Measurements from ENCODE around the gene UPF2. TPM values are rescaled to one million over a fixed set of nuclear protein-coding genes. Genes with fewer than 3 reads are reported as not detected.
A peak's percentile ranks its signal among the peaks of the same experiment; 100 is the strongest.
"Not testable (repeated sequence)": the region's sequence is repeated elsewhere in the genome, so short reads cannot be mapped to it uniquely, and the experiment has no call there.

UPF2 gene
- total RNA-seq, 1 experiment from 2014 or later, result 18.7 TPM

DNA sequence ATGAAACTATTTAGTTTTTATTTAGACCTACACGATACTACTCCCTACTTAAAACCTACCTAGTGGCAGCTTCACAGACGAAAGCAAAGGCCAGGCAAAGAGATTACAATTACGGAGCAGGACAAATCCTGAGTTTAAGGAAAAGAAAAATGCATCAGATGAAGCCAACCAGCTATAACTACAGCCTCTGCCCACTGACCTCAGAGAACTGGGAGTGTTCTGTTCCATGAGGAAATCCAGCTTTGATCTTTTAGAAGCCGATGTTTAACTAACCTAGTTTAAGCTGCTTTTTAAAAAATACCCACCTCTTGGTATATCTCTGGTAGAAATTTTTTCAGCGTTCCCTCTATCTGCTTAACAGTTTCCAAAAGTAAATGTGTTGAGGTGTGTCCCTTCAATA, 3.0 kb upstream of the UPF2 start:
- DNase-seq (ENCODE audit: low spot score), result no peak

DNA sequence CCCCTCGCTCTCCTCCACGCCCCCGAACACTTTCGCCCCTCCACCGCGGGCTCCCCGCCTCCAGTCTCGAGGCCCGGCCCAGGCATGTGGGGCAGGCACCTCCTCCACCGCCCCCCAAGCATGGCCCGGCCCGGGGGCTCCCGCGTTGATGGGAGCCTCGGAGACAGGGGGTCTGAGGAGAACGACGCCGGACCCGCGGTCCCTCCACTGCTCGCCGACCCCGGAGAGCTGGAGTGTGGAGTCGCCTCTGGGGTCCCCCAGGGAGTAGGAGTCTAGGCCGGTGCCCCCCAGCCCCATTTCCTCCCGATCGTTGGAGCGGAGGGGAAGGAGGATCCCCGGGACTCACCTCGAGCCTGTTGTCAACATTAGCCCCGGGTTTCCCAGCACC, 206 bp downstream of the UPF2 start:
- DNase-seq (ENCODE audit: low spot score), result peak; percentile 4

DNA sequence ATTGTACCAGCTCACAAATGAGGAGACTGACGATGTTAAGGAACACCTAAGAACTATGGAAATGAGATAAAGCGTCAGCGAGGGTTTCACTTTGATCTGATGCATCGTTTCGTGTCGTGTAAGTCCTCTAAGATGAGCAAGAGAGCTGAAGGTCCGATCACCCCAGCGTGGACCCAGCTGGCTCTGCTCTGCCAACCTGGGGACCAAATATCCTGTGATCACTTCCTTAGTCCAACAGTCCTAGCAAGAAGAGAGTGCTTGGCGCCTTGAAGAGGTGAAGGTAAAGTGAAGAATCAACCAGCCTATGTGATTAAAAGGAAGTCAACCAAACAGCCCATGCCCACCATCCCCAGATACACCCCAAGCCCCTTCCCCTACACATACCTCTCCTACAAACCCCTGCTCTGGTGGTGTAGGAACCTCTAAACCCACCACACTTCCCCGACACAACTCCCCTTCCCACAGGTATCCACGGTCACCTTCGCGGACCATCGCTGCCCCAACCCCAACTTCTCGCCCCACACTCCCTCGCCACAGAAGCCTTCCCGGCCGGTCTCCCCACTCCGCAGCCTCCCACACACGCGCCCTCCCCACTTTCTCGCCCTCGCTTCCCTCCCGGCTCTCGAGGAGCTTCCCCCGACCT, 722 bp downstream of the UPF2 start:
- peak; percentile 46 for DNase-seq (ENCODE audit: low spot score)

DNA sequence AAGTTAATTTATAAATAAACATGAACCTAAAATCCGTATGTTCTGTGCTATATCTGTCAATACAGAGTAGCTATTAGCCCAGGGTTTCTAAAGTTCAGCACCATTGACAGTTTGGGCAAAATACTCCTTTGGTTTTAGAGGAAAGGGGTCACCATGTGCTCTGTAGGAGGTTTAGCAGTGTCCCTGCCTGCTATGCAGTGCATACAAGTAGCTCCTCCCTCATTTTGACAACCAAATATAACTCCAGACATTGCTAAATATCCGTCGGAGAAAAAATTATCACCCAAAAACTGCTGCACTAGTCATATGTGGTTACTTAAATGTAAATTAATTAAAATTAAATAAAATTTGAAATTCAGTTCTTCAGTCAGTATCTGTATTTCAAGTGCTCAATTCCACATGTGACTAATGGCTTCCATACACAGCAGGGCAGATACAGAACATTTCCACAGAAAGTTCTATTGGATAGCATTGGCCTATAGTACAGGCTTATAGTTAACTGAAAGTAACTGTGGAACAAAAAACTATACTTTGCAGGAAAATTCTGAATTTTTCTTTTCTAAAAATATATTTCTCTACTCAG, 6.4 kb downstream of the UPF2 start:
- DNase-seq (ENCODE audit: low spot score), result no peak

DNA sequence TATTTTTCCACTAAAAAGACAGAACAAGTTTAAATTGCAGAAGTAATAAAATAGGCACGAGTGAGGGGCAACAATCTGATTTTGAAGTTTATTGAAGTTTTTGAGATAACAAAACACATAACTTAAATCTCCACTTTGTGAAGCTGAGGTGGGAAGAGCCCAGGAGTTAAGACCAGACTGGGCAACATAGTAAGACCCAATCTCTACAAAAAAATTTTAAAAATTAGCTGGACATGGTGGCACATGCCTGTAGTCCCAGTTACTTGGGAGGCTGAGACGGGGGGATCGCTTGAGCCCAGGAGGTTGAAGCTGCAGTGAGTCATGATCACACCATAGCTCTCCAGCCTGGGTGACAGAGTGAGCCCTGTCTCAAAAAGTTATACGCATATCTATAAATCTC, 11.2 kb downstream of the UPF2 start:
- no peak for DNase-seq (ENCODE audit: low spot score)

DNA sequence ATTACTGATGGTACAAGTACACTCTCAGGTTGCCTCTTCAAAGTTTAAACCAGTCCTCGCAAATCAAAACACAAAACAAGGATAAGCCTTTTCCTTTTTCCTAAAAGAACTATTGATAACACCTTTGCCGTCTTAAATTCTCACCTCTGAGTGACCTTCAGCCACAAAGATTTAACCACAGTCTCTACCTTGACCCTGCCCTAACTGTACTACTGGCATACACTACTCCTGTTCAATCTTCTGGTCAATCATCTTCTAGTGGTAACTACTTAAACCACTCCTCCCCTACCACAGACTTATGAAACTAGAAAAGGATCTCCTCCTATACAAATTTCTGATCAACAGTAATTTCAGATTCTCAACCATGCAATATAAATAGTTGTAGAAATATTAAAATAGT, 15.1 kb downstream of the UPF2 start:
- no peak for DNase-seq (ENCODE audit: low spot score)

DNA sequence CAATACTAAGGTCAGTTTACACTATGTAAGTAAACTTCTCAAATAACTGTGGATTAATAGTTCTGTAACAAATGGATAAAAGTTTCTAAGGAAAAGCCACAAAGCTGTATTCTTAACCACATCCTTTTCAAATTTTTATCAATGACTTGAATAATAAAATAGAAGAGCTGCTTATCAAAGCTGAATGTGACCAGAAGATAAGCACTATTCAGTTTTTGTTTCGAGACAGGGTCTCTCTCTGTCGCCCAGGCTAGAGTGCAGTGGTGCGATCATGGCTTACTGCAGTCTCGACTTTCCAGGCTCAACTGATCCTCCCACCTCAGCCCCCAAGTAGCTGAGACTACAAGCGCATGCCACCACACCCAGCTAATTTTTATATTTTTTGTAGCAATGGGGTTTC, 17.0 kb downstream of the UPF2 start:
- no peak for DNase-seq (ENCODE audit: low spot score)

DNA sequence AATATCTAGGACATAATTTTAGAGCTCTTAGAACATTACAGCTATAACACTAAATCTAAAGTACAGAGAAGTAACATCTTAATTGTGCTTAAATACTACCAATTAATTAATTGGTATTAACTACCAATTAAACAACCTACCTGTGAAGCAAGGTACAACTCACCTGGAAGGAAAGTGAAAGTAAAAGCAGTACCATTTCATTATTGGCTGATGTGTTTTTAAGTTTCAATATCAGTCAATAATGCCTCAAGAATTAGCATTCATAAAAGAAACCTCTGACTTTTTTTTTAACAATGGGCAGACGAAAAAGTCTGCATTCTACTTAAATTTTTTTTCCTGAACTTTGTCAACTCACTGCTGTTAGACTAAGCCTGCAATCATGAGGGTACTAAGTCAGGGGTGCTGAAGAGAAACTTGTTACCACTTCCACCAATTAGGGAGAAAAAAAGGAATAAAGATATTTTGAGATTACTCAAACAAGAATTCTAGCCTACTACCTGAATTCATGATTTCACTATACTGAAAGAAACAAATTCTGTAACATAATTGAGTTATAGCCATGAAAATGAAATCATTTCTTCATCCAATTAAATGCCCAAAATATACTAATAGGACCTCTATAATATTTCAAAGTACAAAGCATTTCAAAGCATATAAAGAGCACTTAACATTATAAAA, 19.9 kb downstream of the UPF2 start:
- DNase-seq (ENCODE audit: low spot score), result no peak

DNA sequence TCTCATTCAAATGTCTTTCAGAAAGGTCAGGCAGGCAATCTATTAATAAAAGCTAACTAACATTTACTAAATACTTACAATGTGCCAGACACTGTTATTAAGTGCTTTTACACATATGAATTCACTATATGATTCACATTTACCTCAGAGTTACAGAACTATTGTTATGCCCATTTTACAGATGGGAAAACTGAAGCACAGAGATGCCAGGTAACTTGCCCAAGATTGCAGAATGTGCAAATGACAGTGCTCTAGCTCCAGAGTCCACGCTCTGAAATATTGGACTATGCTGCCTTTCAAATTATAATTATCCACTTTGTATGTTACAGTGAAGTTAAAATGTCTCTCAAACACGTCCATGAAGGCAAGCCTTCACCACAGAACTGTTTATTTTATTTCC, 22.0 kb downstream of the UPF2 start:
- no peak for DNase-seq (ENCODE audit: low spot score)

DNA sequence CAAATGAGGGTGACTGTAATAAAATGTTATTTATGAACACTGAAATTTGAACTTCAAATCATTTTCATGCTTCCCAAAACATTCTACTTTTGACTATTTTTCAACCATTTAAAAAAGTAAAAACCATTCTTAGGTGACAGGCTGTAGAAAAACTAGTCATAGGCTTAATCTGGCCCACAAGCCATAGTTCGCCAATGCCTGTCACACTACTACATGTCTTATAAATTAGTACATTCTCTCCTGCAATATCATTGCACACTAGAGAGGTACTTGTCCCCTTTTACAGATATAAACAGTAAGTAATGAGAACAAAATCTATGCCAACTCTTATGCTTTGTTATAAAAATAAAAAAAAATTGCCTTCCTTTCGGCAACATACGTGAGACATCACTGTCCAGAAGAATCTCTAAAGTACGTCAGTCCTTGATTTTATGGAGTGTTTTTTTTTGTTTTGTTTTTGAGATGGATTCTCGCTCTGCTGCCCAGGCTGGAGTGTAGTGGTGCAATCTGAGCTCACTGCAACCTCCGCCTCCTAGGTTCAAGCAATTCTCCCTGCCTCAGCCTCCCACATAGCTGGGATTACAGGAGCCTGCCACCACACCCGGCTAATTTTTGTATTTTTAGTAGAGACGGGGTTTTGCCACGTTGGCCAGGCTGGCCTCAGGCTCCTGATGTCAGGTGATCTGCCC, 23.2 kb downstream of the UPF2 start:
- DNase-seq (ENCODE audit: low spot score), result no peak

DNA sequence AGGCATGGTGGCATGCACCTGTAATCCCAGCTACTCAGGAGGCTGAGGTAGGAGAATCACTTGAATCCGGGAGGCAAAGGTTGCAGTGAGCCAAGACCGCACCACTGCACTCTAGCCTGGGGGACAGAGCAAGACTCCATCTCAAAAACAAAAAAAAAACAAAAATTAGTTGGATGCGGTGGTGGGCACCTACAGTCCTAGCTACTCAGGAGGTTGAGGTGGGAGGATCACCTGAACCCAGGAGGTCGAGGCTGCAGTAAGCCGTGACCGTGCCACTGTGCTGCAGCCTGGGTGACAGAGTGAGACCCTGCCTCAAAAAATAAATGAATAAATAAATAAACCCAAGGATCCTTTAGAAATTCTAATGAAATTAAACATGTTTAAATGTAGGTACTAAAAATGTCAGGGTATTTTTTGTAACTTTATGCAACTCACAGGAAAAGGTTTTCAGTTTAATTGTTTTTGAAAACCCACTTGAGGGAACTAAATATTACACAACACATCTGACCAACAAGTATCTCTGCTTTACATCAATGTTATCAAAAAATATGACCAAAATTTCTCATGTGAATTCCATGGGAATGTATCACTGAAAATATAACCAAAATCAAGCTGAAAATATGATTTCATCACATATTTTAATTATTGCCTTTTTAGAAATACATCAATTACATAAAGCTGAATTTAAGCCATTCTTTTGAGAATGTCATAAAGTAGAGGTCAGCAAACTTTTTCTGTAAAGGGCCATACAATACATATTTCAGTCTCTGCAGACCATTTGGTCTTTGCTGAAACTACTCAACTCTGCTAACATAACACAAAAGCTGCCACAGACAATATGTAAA, 23.9 kb downstream of the UPF2 start:
- DNase-seq (ENCODE audit: low spot score), result no peak

DNA sequence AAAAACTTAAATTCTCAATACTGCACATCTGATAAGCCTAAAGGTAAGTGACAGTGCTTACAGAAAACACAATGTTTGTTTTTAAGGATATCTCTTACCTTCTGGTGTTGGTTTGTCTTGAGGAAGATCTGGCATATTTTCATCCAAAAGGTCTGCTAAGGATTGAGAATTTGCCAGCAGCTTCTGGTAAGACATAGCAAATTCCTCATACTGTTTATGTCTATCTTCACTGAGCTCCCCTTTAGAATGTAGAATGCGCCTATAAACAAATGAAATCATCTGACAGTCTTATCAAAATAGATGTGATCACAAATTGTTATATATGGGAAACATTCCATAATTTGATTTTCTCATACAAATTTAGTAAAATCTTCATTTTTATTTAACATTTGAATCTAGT, 28.7 kb downstream of the UPF2 start:
- no peak for DNase-seq (ENCODE audit: low spot score)

DNA sequence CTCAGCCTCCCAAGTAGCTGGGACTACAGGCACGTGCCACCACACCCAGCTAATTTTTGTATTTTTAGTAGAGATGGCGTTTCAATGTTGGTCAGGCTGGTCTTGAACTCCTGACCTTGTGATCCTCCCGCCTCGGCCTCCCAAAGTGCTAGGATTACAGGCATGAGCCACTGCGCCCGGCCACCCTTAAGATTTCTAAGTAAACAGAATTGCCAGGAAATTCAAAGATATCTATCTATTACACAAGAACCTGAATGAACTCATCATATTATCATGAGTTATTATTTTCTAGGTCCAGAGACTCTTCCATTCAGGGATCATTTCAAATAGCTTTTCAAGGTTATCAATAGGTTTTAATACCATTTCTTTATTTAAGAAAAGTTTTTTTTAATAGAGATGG, 29.2 kb downstream of the UPF2 start:
- not testable (repeated sequence) for DNase-seq (ENCODE audit: low spot score)

DNA sequence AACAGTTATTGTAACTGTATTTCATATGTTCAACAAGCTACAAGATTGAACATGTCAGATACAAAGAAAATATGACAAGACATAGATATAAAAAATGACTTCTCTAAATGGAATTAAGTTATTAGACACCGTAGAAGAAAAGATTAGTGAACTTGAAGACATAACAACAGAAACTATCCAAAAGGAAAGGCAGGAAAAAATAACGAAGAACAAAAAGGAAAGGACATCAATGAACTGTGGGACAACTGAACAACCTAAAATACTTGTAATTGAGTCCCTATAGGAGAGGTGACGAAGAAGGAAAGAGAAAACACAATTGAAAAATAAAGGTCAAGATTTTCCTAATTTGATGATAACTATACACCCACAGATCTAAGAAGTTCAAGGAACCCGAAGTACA, 32.3 kb downstream of the UPF2 start:
- DNase-seq (ENCODE audit: low spot score), result no peak

DNA sequence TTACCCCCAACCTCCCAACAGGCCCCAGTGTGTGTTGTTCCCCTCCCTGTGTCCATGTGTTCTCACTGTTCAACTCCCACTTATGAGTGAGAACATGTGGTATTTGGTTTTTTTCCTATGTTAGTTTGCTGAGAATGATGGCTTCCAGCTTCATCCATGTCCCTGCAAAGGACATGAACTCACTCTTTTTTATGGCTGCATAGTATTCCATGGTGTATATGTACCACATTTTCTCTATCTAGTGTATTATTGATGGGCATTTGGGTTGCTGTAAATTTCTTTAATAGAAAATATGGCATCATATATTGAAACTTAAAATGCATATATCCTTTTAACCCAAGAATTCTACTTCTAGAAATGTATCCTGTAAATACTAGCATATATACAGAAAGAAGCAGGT, 33.8 kb downstream of the UPF2 start:
- not testable (repeated sequence) for DNase-seq (ENCODE audit: low spot score)

DNA sequence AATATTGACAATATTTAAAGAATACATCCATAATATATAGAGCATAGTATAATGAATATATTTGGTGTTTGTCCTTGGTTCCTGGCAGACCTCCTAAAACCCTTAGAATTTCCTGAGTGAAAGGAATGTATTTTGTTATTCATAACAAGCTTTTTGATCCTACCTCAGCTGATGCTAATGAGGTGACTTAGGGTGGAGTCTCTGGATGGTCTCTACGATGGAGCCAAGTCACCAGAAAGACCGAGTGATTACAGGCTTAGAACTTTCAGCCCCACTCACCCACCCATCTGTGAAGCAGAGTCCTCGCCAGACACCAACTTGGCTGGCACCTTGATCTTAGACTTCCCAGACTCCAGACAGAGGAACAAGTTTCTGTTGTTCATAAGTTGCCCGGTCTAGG, 35.9 kb downstream of the UPF2 start:
- DNase-seq (ENCODE audit: low spot score), result peak; percentile 16

DNA sequence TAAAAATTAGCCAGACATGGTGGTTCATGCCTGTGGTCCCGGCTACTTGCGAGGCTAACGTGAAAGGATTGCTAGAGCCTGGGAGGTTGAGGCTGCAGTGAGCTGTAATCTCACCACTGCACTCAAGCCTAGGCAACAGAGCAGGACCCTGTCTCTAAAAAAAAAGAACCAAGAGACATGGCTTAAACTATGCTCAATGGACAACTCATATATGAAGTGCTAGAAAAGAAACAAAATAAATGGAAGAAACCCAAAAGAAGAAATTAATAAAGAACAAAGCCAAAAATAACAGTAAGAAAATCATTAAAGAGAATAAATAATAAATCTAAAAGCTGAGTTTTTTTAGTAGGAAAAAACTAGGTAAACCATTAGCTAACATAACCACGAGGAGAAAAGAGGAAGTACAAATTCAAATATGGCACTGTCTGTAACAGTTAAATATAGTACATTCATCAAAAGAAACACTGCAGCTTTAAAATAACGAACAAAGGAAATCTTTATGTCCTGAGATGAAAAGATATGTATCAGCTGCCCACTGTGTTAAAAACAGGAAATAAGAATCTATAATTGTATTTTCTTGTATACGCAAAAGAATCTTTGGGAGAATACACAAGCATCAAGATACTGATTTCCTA, 48.7 kb downstream of the UPF2 start:
- DNase-seq (ENCODE audit: low spot score), result no peak

DNA sequence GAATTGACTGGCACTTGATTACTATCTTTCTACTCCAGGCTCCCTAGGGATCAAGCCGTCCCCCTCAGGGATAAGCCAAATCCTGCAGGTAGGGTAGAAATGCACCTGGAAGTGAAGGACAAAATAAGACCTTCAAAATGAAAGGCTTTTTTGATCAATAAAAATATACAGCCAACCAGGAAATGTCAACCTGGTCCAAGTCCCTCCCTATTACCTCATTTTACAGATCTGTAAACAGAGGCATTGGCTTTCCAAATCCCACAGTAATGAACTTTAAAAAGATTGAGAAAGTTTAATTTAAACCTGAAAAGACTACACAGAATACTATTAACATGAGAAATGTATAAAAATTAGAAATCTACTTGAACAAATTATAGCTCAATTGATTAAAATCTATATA, 53.7 kb downstream of the UPF2 start:
- no peak for DNase-seq (ENCODE audit: low spot score)

DNA sequence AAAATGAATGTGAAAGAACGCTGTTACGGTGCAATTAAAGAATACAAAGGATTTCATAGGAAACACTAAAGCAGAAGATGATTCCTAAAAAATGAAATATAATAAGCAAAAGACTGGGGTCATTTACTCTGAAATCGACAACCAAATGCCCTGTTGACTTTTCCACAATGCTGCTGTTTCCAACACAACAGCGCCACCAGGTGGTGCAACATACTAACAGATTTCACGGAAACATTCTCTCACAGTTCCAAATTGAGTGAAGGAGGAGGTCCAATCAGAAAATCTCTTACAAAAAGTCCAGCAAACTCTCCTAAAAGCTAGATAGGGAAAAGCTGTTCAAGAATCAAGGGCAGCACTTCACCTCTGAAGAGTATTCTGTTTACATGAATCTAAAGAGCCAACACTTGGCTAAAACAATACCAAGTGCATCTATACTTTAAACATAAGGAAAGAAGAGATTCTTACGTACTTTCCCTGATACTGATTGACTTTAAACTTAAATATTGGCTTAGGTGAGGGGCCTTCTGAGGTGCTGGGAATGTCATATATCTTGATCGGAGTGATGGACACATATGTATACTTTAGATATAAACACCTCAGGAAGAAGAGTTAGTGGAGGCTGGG, 55.9 kb downstream of the UPF2 start:
- DNase-seq (ENCODE audit: low spot score), result peak; percentile 83

DNA sequence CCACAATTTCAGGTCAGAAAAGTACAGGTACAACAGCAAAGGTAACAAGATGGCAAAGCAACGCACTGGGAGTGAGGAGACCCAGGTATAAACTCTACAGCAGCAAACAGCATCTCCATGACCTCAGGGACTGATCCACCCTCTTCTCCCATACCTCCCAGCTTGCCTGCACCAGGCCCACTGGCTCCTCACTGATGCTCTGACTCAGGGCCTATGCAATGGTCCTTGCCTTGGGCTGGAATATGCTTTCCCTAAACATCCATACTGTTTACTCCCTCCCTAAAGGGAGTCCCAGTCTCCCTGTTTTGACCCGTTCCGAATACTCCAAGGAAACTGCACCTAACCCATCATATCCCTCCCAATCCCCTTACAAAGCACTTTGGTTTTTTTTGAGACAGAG, 60.4 kb downstream of the UPF2 start:
- no peak for DNase-seq (ENCODE audit: low spot score)

DNA sequence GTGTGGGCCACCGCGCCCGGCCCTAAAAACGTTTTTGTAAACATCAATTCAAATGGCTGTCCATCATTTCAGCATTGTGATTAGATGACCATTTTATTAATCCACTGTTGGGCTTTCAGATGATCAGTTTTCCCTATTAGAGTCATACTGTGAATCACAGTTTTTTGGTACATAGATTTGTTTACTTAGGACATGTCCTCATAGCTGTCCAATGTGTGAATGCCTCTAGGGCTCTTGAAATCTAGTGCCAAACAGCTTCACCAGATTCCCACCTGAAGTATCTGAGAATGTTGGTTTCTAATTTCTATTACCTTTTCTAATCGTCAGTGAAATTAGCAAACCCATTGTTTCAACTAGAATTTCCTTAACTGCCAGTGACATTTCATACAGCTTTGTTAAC, 66.8 kb downstream of the UPF2 start:
- DNase-seq (ENCODE audit: low spot score), result no peak

Measured in A172 (cell line).